Testis (tissue), 3 donors: ENCODE measurements around the gene SLC25A25. TPM values are rescaled to one million over a fixed set of nuclear protein-coding genes. Genes with fewer than 3 reads are reported as not detected.

ENCODE experiments used
- DNase-seq: peaks from one replicate; pipeline ENCODE4 v3.0.0-alpha.2; 2019
- H3K27ac ChIP-seq, 2 donors: fragments of 200-600 bp; sonication (generic); one replicate each; pipeline ENCODE4 v1.5.1; 2019
- H3K27me3 ChIP-seq: fragments of 200-600 bp; sonication (generic); one replicate; pipeline ENCODE4 v1.5.1; 2019
- H3K36me3 ChIP-seq: fragments of 200-600 bp; sonication (generic); one replicate; pipeline ENCODE4 v1.5.1; 2017; ENCODE audit warnings: low read depth; ENCODE audit errors: missing control alignments
- H3K4me1 ChIP-seq: fragments of 200-600 bp; sonication (generic); one replicate; pipeline ENCODE4 v1.5.1; 2019
- H3K4me3 ChIP-seq, 2 donors: fragments of 200-600 bp; sonication (generic); one replicate each; pipeline ENCODE4 v1.5.1; 2017 to 2019
- H3K9me3 ChIP-seq: fragments of 200-600 bp; sonication (generic); one replicate; pipeline ENCODE4 v1.5.1; 2017
- POLR2A ChIP-seq: fragments of 450-650 bp; IDR thresholded peaks from one replicate; pipeline ENCODE4 v1.6.1; 2017; ENCODE audit warnings: antibody characterized with exemption, mild to moderate bottlenecking, moderate library complexity
- whole genome bisulfite sequencing, 2 donors: methylation state at CpG; one replicate each; pipeline ENCODE4 v1.1.5; 2018; 5-methylcytosine and 5-hydroxymethylcytosine counted together
- intact Hi-C: fragments of 100-400 bp; cut with DNase I; formaldehyde crosslinking; loops from one replicate; pipeline ENCODE4 v1.15.1; 2023; ENCODE audit warnings: low total_unique reads
- polyA plus RNA-seq: library from polyadenylated mRNA; stranded (reverse); fragments of 350-450 nt; fragmentation: Illumina TruSeq; extraction: RNeasy Lipid Tissue Mini Kit (QIAGEN cat#74804); gene quantifications from one replicate; pipeline ENCODE4 v1.2.3, GENCODE V29; 2014; ENCODE audit warnings: low read depth, low replicate concordance; ENCODE audit not compliant: insufficient read depth
- total RNA-seq, 2 donors: library from RNA; depleted of rRNA; stranded (reverse); fragments of >200 nt; gene quantifications; one replicate each; pipeline ENCODE4 v1.2.3, GENCODE V29; 2016
- TF ChIP-seq, protein P1 (sequence below), 3 experiments: fragments of 450-650 bp in 2 of 3; fragments of 200-600 bp in 1 of 3; sonication (generic) in 1 of 3; IDR thresholded peaks; one replicate each; pipeline ENCODE4 v1.5.1; 2016 to 2019; ENCODE audit warnings: antibody characterized with exemption in 3 of 3, mild to moderate bottlenecking in 2 of 3, moderate library complexity in 1 of 3

Gene SLC25A25
- total and polyA plus RNA-seq, 3 donors from 2014 or later, result 15.0 to 21.1 (median 19.1) TPM

GRCh38 chr9:128125580-128126354 lies 57.7 kb downstream of the SLC25A25 start:
- no peak for TF ChIP-seq POLR2A
- TF ChIP-seq, protein P1, sequence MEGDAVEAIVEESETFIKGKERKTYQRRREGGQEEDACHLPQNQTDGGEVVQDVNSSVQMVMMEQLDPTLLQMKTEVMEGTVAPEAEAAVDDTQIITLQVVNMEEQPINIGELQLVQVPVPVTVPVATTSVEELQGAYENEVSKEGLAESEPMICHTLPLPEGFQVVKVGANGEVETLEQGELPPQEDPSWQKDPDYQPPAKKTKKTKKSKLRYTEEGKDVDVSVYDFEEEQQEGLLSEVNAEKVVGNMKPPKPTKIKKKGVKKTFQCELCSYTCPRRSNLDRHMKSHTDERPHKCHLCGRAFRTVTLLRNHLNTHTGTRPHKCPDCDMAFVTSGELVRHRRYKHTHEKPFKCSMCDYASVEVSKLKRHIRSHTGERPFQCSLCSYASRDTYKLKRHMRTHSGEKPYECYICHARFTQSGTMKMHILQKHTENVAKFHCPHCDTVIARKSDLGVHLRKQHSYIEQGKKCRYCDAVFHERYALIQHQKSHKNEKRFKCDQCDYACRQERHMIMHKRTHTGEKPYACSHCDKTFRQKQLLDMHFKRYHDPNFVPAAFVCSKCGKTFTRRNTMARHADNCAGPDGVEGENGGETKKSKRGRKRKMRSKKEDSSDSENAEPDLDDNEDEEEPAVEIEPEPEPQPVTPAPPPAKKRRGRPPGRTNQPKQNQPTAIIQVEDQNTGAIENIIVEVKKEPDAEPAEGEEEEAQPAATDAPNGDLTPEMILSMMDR (IDR thresholded peaks at IDR 0.05), result no peak
- Histone ChIP-seq H3K27me3 (no peaks in the 10 kb centered on the region), H3K4me1 (peaks cover 21% of the 10 kb centered on the region), H3K36me3 (no peaks in the 10 kb centered on the region), H3K27ac (peak overlapping the region; percentile 44 to 50), H3K4me3 (no peak overlapping the region), H3K9me3 (no peaks in the 10 kb centered on the region)
- WGBS, 2 donors, result 28 to 33% methylated on average over 9 to 10 of the region's 10 CpGs
- no peak for DNase-seq
- intact Hi-C loops, result no loop called here

DNA sequence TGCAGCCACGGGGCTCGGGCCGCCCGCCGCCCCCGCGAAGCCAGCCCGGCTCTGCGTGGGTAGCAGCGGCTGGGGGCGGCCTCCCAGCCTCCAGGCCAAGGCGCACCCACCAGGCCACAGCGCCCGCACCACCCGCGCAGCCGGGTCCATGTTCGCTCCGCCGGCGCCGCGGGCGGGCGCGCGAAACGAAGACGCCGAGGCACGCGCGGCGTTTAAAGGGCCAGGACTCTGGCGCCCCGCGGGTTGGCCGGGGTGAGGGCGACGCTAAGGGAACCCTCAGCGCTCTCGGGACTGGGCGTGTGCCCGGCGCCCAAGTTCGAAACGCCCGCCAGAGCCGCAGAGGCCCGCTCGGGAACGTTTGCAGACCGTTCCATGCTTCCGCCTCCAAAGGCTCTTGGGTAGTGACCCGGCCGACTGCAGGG lies 59.5 kb downstream of the SLC25A25 start, which contains the start of gene PTGES2:
PTGES2 (minus strand) TSS at position 162 of the 422 bp plus-strand sequence; CDS start at position 150, 12 bp downstream.
- 0 to 2% methylated on average over 3 to 37 of the region's 56 CpGs for WGBS, 2 donors
- intact Hi-C loops, result no loop called here
- H3K4me3 ChIP-seq, result peak within 1 kb of the TSS; percentile 71 to 93
- DNase-seq, result peak; percentile 88
- no peaks in the 10 kb centered on the region for H3K27me3 ChIP-seq
- H3K9me3 ChIP-seq, result no peaks in the 10 kb centered on the region
- peak within 1 kb of the TSS; percentile 89 to 94 for H3K27ac ChIP-seq
- TF ChIP-seq, protein P1 (IDR thresholded peaks at IDR 0.05), result no peak
- TF ChIP-seq POLR2A, result no peak
- H3K36me3 ChIP-seq, result no peaks in the 10 kb centered on the region
- peaks cover 21% of the 10 kb centered on the region for H3K4me1 ChIP-seq

DNA sequence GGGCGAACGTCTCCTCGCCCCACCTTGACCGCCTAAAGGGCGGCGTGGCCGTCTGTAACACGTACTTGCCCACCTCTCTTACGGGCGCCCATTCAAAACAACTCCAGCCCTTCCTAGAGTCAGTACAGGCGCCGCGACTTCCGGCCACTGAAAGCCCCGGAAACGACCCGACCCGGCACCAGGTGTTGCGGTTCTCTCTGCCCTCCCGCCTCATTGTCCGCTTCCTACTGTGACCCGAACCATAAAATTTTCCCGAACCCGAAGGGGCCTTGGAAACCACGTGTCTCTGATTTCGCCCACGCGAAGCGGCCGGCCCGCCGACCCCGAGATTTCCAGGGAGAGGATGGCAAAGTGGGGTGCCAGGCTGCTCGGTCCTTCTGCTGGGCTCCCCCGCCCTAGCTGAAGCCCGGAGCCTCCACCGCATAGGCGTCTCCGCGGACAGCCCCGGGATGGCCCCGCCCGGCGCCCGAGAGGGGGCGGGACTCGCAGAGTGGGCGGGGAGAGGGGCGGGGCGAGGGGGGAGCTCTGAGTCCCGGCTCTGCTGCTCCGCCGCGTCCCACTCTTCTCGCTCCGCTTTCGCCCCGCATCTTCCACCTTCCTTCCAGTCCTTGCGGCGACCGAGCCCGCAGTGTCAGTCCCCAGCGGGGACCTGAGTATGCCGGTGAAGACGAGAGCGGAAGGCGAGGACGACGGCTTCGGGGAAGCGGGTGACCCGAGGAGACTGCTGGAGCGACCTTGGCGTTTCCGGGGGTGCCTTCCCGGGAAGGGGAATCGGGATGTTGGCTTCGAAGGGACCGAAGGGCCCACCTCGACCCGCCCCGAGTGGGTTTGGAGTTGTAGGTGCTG lies 60.2 kb downstream of the SLC25A25 start:
- peak; percentile 90 for DNase-seq
- H3K27me3 ChIP-seq, result no peaks in the 10 kb centered on the region
- peak overlapping the region; percentile 89 to 94 for H3K27ac ChIP-seq
- 0 to 1% methylated on average over 13 to 81 of the region's 82 CpGs for WGBS, 2 donors
- intact Hi-C loops, result no loop called here
- TF ChIP-seq, protein P1 (IDR thresholded peaks at IDR 0.05), result peak in 1 of 3 experiments; percentile 5
- no peak for TF ChIP-seq POLR2A
- no peaks in the 10 kb centered on the region for H3K36me3 ChIP-seq
- H3K4me3 ChIP-seq, result peak overlapping the region; percentile 71 to 93
- H3K4me1 ChIP-seq, result peaks cover 21% of the 10 kb centered on the region
- no peaks in the 10 kb centered on the region for H3K9me3 ChIP-seq

DNA sequence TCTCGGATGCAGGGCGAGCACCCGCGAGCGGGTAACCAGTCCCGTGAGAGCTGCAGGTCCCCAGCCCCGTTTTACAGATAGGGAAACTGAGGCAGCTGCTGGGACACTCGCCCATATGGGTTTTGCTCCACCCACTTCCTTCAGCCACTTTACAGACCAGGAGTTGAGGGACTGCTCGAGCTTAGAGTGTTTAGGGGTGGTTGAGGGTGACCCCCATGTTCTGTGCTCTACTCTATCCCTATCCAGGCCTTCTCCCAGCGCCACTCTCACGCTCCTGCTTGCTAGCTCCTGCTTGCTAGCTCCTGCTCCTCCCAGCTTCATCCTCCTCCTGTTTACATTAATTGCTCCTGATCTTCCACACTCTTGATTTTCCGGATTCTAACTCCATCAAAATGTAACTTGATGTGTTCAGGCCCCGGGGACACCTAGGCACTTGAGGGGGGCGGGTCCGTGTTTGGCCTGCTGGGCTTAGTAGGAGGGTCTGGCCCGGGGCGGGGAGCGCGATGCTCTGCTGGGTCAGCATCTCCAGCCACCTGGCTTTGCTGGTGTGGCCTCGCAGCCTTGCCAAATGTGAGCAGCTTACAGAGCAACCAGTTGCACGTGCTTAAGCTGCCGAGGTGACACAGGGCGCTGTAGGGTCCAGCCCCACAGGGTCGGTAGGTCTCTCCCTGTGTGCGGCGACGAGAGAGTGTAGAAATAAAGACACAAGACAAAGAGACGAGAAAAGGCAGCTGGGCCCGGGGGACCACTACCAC lies 61.0 kb downstream of the SLC25A25 start:
- WGBS, 2 donors, result 42 to 57% methylated on average over 21 to 29 of the region's 29 CpGs
- H3K4me1 ChIP-seq, result peaks cover 21% of the 10 kb centered on the region
- H3K27me3 ChIP-seq, result no peaks in the 10 kb centered on the region
- TF ChIP-seq, protein P1 (IDR thresholded peaks at IDR 0.05), result no peak
- no peak for TF ChIP-seq POLR2A
- H3K27ac ChIP-seq, result peak overlapping the region in 1 of 2 donors; percentile 94
- intact Hi-C loops, result no loop called here
- no peaks in the 10 kb centered on the region for H3K36me3 ChIP-seq
- H3K9me3 ChIP-seq, result no peaks in the 10 kb centered on the region
- peak overlapping the region; percentile 71 to 93 for H3K4me3 ChIP-seq
- no peak for DNase-seq
